Smooth muscle cell (in vitro differentiated cells): ENCODE measurements around the gene SEMA3A. TPM values are rescaled to one million over a fixed set of nuclear protein-coding genes. Genes with fewer than 3 reads are reported as not detected.

Source experiments
- DNase-seq: peaks from one replicate; lab custom pipeline; 2025; ENCODE audit not compliant: unreplicated experiment; lab: John Stamatoyannopoulos, UW
- H2AFZ ChIP-seq: fragments of 200-600 bp; sonication (generic); 2 replicates; pipeline ENCODE4 v1.6.0; 2016; ENCODE audit warnings: antibody characterized with exemption, low read depth, mild to moderate bottlenecking
- H3F3A ChIP-seq: fragments of 200-600 bp; sonication (generic); 2 replicates; pipeline ENCODE4 v1.6.0; 2017; ENCODE audit warnings: antibody characterized with exemption, low read depth
- H3K27ac ChIP-seq: fragments of 200-600 bp; sonication (generic); 2 replicates; pipeline ENCODE4 v1.5.1; 2016; ENCODE audit warnings: low read depth, mild to moderate bottlenecking
- H3K27me3 ChIP-seq: fragments of 200-600 bp; sonication (generic); 2 replicates; pipeline ENCODE4 v1.6.1; 2016; ENCODE audit warnings: low read depth, mild to moderate bottlenecking
- H3K36me3 ChIP-seq: fragments of 200-600 bp; sonication (generic); 2 replicates; pipeline ENCODE4 v1.5.1; 2016; ENCODE audit warnings: low read depth
- H3K4me1 ChIP-seq: fragments of 200-600 bp; sonication (generic); 2 replicates; pipeline ENCODE4 v1.5.1; 2016; ENCODE audit warnings: low read depth
- H3K4me2 ChIP-seq: fragments of 200-600 bp; sonication (generic); 2 replicates; pipeline ENCODE4 v1.6.0; 2016; ENCODE audit warnings: mild to moderate bottlenecking
- H3K4me3 ChIP-seq: fragments of 200-600 bp; sonication (generic); 2 replicates; pipeline ENCODE4 v1.5.1; 2016; ENCODE audit warnings: mild to moderate bottlenecking
- H3K79me2 ChIP-seq: fragments of 200-600 bp; sonication (generic); 2 replicates; pipeline ENCODE4 v1.6.0; 2016; ENCODE audit warnings: low read depth, mild to moderate bottlenecking
- H3K9ac ChIP-seq: fragments of 200-600 bp; sonication (generic); 2 replicates; pipeline ENCODE4 v1.6.0; 2016; ENCODE audit warnings: low read depth
- H3K9me3 ChIP-seq: fragments of 200-600 bp; sonication (generic); replicated peaks from 2 replicates; pipeline ENCODE4 v1.5.1; 2016; ENCODE audit warnings: low read depth
- H4K20me1 ChIP-seq: fragments of 200-600 bp; sonication (generic); 2 replicates; pipeline ENCODE4 v1.6.0; 2016; ENCODE audit warnings: low read depth
- CTCF ChIP-seq: fragments of 200-600 bp; sonication (generic); IDR thresholded peaks from 2 replicates; pipeline ENCODE4 v1.5.1; 2017; ENCODE audit warnings: borderline replicate concordance, mild to moderate bottlenecking, antibody characterized with exemption; ENCODE audit not compliant: insufficient read depth, poor library complexity, severe bottlenecking
- WGBS: methylation state at CpG from one replicate; pipeline ENCODE4 v1.1.7; 2016; ENCODE audit warnings: low lambda C conversion rate; 5-methylcytosine and 5-hydroxymethylcytosine counted together
- polyA plus RNA-seq: library from polyadenylated mRNA; unstranded; fragments of >200 nt; fragmentation: Nextera tagmentation; extraction: Ambion mirVana; gene quantifications from 2 replicates; pipeline ENCODE4 v1.2.1, GENCODE V29; 2016
- total RNA-seq: library from RNA; depleted of rRNA; stranded (reverse); fragments of >200 nt; gene quantifications from 2 replicates; pipeline ENCODE4 v1.2.3, GENCODE V29; 2014

The SEMA3A gene
- total and polyA plus RNA-seq, 2 experiments from 2014 or later, result 8.3 to 34.6 TPM

GRCh38 chr7:84113906-84114850, 80.4 kb downstream of the SEMA3A start:
- H3K27ac ChIP-seq, result no peak overlapping the region
- H3K9ac ChIP-seq, result no peak overlapping the region
- no peak overlapping the region for H3K4me3 ChIP-seq
- WGBS, result 76% methylated on average over 9 of the region's 9 CpGs
- H3K79me2 ChIP-seq, result no peaks in the 10 kb centered on the region
- no peak overlapping the region for H2AFZ ChIP-seq
- H3K27me3 ChIP-seq, result no peaks in the 10 kb centered on the region
- no peak overlapping the region for H3K4me2 ChIP-seq
- TF ChIP-seq CTCF, result no peak
- peaks cover 20% of the 10 kb centered on the region for H3K4me1 ChIP-seq
- H3K36me3 ChIP-seq, result no peaks in the 10 kb centered on the region
- no peaks in the 10 kb centered on the region for H3K9me3 ChIP-seq
- no peak for DNase-seq
- no peaks in the 10 kb centered on the region for H3F3A ChIP-seq
- no peaks in the 10 kb centered on the region for H4K20me1 ChIP-seq

- 95% methylated on average over 2 of the region's 2 CpGs for WGBS
- no peak overlapping the region for H2AFZ ChIP-seq
- H4K20me1 ChIP-seq, result no peaks in the 10 kb centered on the region
- DNase-seq, result no peak
- peaks cover 20% of the 10 kb centered on the region for H3K4me1 ChIP-seq
- H3K79me2 ChIP-seq, result no peaks in the 10 kb centered on the region
- H3K36me3 ChIP-seq, result no peaks in the 10 kb centered on the region
- H3K27me3 ChIP-seq, result no peaks in the 10 kb centered on the region
- H3K9ac ChIP-seq, result no peak overlapping the region
- TF ChIP-seq CTCF, result no peak
- no peaks in the 10 kb centered on the region for H3K9me3 ChIP-seq
- no peak overlapping the region for H3K27ac ChIP-seq
- H3K4me2 ChIP-seq, result no peak overlapping the region
- H3F3A ChIP-seq, result no peaks in the 10 kb centered on the region
- no peak overlapping the region for H3K4me3 ChIP-seq
Observed at GRCh38 chr7:84113286-84113685, 81.3 kb downstream of the SEMA3A start.

GRCh38 chr7:84112771-84113170, 81.8 kb downstream of the SEMA3A start:
- no peaks in the 10 kb centered on the region for H3F3A ChIP-seq
- H3K27ac ChIP-seq, result no peak overlapping the region
- 80% methylated on average over 1 of the region's 1 CpG for WGBS
- H3K9ac ChIP-seq, result no peak overlapping the region
- H4K20me1 ChIP-seq, result no peaks in the 10 kb centered on the region
- H3K9me3 ChIP-seq, result no peaks in the 10 kb centered on the region
- no peaks in the 10 kb centered on the region for H3K79me2 ChIP-seq
- peaks cover 22% of the 10 kb centered on the region for H3K4me1 ChIP-seq
- H3K27me3 ChIP-seq, result no peaks in the 10 kb centered on the region
- no peak overlapping the region for H2AFZ ChIP-seq
- no peak for TF ChIP-seq CTCF
- no peak for DNase-seq
- H3K36me3 ChIP-seq, result no peaks in the 10 kb centered on the region
- H3K4me3 ChIP-seq, result no peak overlapping the region
- no peak overlapping the region for H3K4me2 ChIP-seq

GRCh38 chr7:84111842-84112241, 82.7 kb downstream of the SEMA3A start:
- Histone ChIP-seq H3K9me3 (no peaks in the 10 kb centered on the region), H4K20me1 (no peaks in the 10 kb centered on the region), H3K27ac (no peak overlapping the region), H3K36me3 (no peaks in the 10 kb centered on the region), H3K4me1 (peaks cover 25% of the 10 kb centered on the region), H3K27me3 (no peaks in the 10 kb centered on the region), H3K79me2 (no peaks in the 10 kb centered on the region), H2AFZ (no peak overlapping the region), H3K4me3 (no peak overlapping the region), H3F3A (no peaks in the 10 kb centered on the region), H3K4me2 (no peak overlapping the region), H3K9ac (no peak overlapping the region)
- no peak for DNase-seq
- TF ChIP-seq CTCF, result no peak
